Astrocyte (in vitro differentiated cells and primary cell): ENCODE measurements around the gene MTHFS. TPM values are rescaled to one million over a fixed set of nuclear protein-coding genes. Genes with fewer than 3 reads are reported as not detected.

Experiments used
- DNase-seq: peaks from one replicate; pipeline ENCODE4 v3.0.0-alpha.2; 2010; ENCODE audit warnings: low read depth
- FAIRE-seq: peaks from 2 replicates; lab custom pipeline; 2011; peaks lifted over from hg19 to GRCh38; lab: Jason Lieb, UNC
- H2AFZ ChIP-seq: 2 replicates; pipeline ENCODE4 v1.6.0; 2012; ENCODE audit warnings: low read depth, low read length, inconsistent platforms
- H3K27ac ChIP-seq: 2 replicates; pipeline ENCODE4 v1.5.1; 2011; ENCODE audit warnings: low read depth, low read length, inconsistent platforms
- H3K27me3 ChIP-seq: 2 replicates; pipeline ENCODE4 v1.6.0; 2011; ENCODE audit warnings: low read length, inconsistent platforms; ENCODE audit not compliant: insufficient read depth
- H3K36me3 ChIP-seq: 2 replicates; pipeline ENCODE4 v1.5.1; 2011; ENCODE audit warnings: low read length, inconsistent platforms; ENCODE audit not compliant: insufficient read depth
- H3K4me1 ChIP-seq: 2 replicates; pipeline ENCODE4 v1.5.1; 2011; ENCODE audit warnings: low read length, inconsistent platforms; ENCODE audit not compliant: insufficient read depth
- H3K4me2 ChIP-seq: 2 replicates; pipeline ENCODE4 v1.6.0; 2012; ENCODE audit warnings: low read length, inconsistent platforms
- H3K4me3 ChIP-seq: 2 replicates; pipeline ENCODE4 v1.5.1; 2011; ENCODE audit warnings: low read depth, mild to moderate bottlenecking, low read length, inconsistent platforms; ENCODE audit not compliant: insufficient read depth
- H3K79me2 ChIP-seq: 2 replicates; pipeline ENCODE4 v1.6.0; 2012; ENCODE audit warnings: mild to moderate bottlenecking, low read length, inconsistent platforms; ENCODE audit not compliant: insufficient read depth
- H3K9ac ChIP-seq: 2 replicates; pipeline ENCODE4 v1.6.0; 2012; ENCODE audit warnings: mild to moderate bottlenecking, low read length, inconsistent platforms
- H3K9me3 ChIP-seq: 2 replicates; pipeline ENCODE4 v1.5.1; 2012; ENCODE audit warnings: low read depth, mild to moderate bottlenecking, low read length, inconsistent platforms; ENCODE audit not compliant: insufficient read depth
- H4K20me1 ChIP-seq: 2 replicates; pipeline ENCODE4 v1.6.0; 2012; ENCODE audit warnings: low read length, inconsistent platforms; ENCODE audit not compliant: insufficient read depth
- H3K27ac Mint-ChIP-seq: one replicate; pipeline ENCODE4 v1.8.0; 2021; ENCODE audit warnings: mild to moderate bottlenecking, mixed read lengths; ENCODE audit not compliant: unreplicated experiment
- H3K27me3 Mint-ChIP-seq: one replicate; pipeline ENCODE4 v1.8.0; 2021; ENCODE audit warnings: low read depth, mixed read lengths; ENCODE audit not compliant: unreplicated experiment
- H3K36me3 Mint-ChIP-seq: one replicate; pipeline ENCODE4 v1.8.0; 2021; ENCODE audit warnings: low read depth, mixed read lengths; ENCODE audit not compliant: unreplicated experiment
- H3K4me1 Mint-ChIP-seq: one replicate; pipeline ENCODE4 v1.8.0; 2021; ENCODE audit warnings: low read depth, mixed read lengths; ENCODE audit not compliant: unreplicated experiment
- H3K4me3 Mint-ChIP-seq: one replicate; pipeline ENCODE4 v1.8.0; 2021; ENCODE audit warnings: mild to moderate bottlenecking, moderate library complexity, mixed read lengths; ENCODE audit not compliant: unreplicated experiment
- H3K9me3 Mint-ChIP-seq: one replicate; pipeline ENCODE4 v1.8.0; 2021; ENCODE audit warnings: mild to moderate bottlenecking, mixed read lengths; ENCODE audit not compliant: unreplicated experiment
- EZH2 ChIP-seq: IDR thresholded peaks from 2 replicates; pipeline ENCODE4 v1.6.1; 2012; ENCODE audit warnings: mild to moderate bottlenecking, low read length, inconsistent platforms; ENCODE audit not compliant: insufficient read depth
- total RNA-seq: library from RNA; stranded (reverse); gene quantifications from 2 replicates; pipeline ENCODE4 v1.2.1, GENCODE V29; 2021
- TF ChIP-seq, protein P1 (sequence below): IDR thresholded peaks from 2 replicates; pipeline ENCODE4 v1.5.1; 2011; ENCODE audit warnings: low read depth, mild to moderate bottlenecking, inconsistent platforms, low read length, moderate library complexity; ENCODE audit not compliant: insufficient read depth

The MTHFS gene
- total RNA-seq, 1 donor from 2014 or later: 20.0 TPM

DNA sequence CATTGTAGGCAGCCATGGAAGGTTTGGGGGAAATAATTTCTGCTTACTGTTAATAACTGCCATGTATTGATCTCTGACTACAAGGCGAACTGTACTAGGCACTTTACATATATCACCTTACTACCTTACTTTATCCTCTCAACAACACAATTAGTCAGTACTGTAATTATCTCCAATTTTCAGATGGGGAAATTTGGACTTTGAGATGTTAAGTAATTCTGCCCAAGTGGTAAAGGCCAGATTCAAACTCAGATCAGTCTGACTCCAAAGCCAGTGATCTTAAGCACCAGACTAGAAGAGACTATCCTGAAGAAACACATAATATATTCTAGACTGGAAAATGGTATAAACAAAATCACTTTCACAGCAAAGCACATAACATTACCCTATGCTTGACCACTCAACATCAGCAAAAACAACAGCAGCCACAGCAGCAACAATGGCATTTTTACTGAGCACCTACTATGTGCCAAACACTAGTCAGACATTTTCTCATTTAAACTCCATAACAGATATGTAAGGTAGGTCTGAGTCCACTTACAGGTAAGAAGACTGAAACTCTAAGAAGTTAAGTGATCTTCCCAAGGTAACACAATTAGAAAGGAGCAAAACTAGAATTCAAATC lies 13.1 kb downstream of the MTHFS start:
- H3K4me1 ChIP-seq: no peaks in the 10 kb centered on the region
- no peaks in the 10 kb centered on the region for H3K27me3 ChIP-seq
- peaks cover 4% of the 10 kb centered on the region for H4K20me1 ChIP-seq
- H3K27ac Mint-ChIP-seq: no peak overlapping the region
- no peak overlapping the region for H3K4me2 ChIP-seq
- no peak for FAIRE-seq
- no peak overlapping the region for H3K4me3 Mint-ChIP-seq
- no peak for DNase-seq
- H3K36me3 Mint-ChIP-seq: peaks cover 22% of the 10 kb centered on the region
- H3K9me3 ChIP-seq: no peaks in the 10 kb centered on the region
- peaks cover 2% of the 10 kb centered on the region for H3K4me1 Mint-ChIP-seq
- H3K4me3 ChIP-seq: no peak overlapping the region
- H2AFZ ChIP-seq: no peak overlapping the region
- H3K79me2 ChIP-seq: no peaks in the 10 kb centered on the region
- H3K27ac ChIP-seq: no peak overlapping the region
- no peak overlapping the region for H3K9ac ChIP-seq
- no peak for TF ChIP-seq EZH2
- TF ChIP-seq, protein P1, sequence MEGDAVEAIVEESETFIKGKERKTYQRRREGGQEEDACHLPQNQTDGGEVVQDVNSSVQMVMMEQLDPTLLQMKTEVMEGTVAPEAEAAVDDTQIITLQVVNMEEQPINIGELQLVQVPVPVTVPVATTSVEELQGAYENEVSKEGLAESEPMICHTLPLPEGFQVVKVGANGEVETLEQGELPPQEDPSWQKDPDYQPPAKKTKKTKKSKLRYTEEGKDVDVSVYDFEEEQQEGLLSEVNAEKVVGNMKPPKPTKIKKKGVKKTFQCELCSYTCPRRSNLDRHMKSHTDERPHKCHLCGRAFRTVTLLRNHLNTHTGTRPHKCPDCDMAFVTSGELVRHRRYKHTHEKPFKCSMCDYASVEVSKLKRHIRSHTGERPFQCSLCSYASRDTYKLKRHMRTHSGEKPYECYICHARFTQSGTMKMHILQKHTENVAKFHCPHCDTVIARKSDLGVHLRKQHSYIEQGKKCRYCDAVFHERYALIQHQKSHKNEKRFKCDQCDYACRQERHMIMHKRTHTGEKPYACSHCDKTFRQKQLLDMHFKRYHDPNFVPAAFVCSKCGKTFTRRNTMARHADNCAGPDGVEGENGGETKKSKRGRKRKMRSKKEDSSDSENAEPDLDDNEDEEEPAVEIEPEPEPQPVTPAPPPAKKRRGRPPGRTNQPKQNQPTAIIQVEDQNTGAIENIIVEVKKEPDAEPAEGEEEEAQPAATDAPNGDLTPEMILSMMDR: no peak
- H3K36me3 ChIP-seq: peaks cover 3% of the 10 kb centered on the region
- no peaks in the 10 kb centered on the region for H3K27me3 Mint-ChIP-seq
- no peaks in the 10 kb centered on the region for H3K9me3 Mint-ChIP-seq

DNA sequence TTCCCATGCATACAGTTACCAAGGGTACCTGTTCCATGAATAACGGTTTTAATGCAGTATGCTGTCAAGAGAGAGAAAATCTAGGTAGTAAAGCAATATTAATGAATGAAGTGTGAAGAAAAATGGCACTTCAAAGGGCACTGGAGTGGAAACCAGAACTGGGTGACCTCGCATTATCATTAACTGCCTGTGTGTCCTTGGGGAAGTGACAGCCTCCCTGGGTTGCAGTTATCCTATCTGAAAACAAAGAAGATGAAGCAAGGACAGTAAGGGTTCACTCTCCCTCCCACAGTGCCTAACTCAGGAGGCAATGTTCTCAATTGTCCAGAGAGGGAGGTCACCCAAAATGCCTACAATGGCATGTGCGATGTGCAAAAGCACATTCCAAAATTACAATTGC lies 15.1 kb downstream of the MTHFS start:
- FAIRE-seq (no peak), DNase-seq (no peak)
- Histone ChIP-seq H3K27me3 (no peaks in the 10 kb centered on the region), H3K9me3 (peaks cover 4% of the 10 kb centered on the region), H3K27ac (no peak overlapping the region), H4K20me1 (peaks cover 4% of the 10 kb centered on the region), H3K79me2 (no peaks in the 10 kb centered on the region), H3K4me2 (no peak overlapping the region), H2AFZ (no peak overlapping the region), H3K9ac (no peak overlapping the region), H3K4me3 (no peak overlapping the region), H3K36me3 (peaks cover 3% of the 10 kb centered on the region), H3K4me1 (no peaks in the 10 kb centered on the region)
- Mint-ChIP-seq H3K27ac (no peak overlapping the region), H3K27me3 (no peaks in the 10 kb centered on the region), H3K4me3 (no peak overlapping the region), H3K4me1 (no peaks in the 10 kb centered on the region), H3K9me3 (peaks cover 10% of the 10 kb centered on the region), H3K36me3 (peaks cover 41% of the 10 kb centered on the region)
- TF ChIP-seq, protein P1: no peak
- TF ChIP-seq EZH2: no peak

DNA sequence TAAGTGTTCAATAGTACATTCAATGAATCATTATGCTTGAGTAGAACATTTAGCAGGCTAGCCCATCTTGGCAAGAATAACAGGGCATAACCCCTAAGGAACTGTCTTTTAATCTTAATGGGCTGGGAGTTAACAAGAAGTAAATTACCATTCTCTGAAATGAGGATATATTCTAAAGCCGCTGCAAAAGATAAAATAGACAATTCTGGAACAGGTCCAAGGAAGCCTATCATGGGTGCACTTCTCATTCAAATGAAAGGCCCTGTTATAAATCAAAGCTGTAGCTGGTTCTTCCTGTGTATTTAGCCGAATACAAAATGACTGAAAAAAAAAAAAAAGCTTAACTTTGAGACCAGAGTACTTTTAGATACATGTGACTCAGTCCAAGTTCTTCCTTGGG lies 15.6 kb downstream of the MTHFS start:
- TF ChIP-seq, protein P1: no peak
- TF ChIP-seq EZH2: no peak
- no peak overlapping the region for H3K4me2 ChIP-seq
- no peak overlapping the region for H3K9ac ChIP-seq
- FAIRE-seq: no peak
- no peaks in the 10 kb centered on the region for H3K27me3 ChIP-seq
- no peak overlapping the region for H2AFZ ChIP-seq
- H3K4me3 ChIP-seq: no peak overlapping the region
- H3K9me3 ChIP-seq: peaks cover 4% of the 10 kb centered on the region
- no peaks in the 10 kb centered on the region for H3K4me1 Mint-ChIP-seq
- H3K4me3 Mint-ChIP-seq: no peak overlapping the region
- no peaks in the 10 kb centered on the region for H3K79me2 ChIP-seq
- no peak overlapping the region for H3K27ac ChIP-seq
- H3K4me1 ChIP-seq: no peaks in the 10 kb centered on the region
- no peak overlapping the region for H3K27ac Mint-ChIP-seq
- H3K36me3 ChIP-seq: peaks cover 3% of the 10 kb centered on the region
- peaks cover 10% of the 10 kb centered on the region for H3K9me3 Mint-ChIP-seq
- H3K27me3 Mint-ChIP-seq: no peaks in the 10 kb centered on the region
- peaks cover 4% of the 10 kb centered on the region for H4K20me1 ChIP-seq
- no peak for DNase-seq
- H3K36me3 Mint-ChIP-seq: peaks cover 43% of the 10 kb centered on the region
